GM12891 (cell line): ENCODE data around the gene KCNK3.

ENCODE experiments used
- DNase-seq: peaks from one replicate; pipeline ENCODE4 v3.0.0; 2011; ENCODE audit warnings: low spot score; ENCODE audit not compliant: insufficient read length
- FAIRE-seq: peaks from 2 replicates; lab custom pipeline; 2011; peaks lifted over from hg19 to GRCh38; lab: Jason Lieb, UNC
- PAX5 ChIP-seq: IDR thresholded peaks from 2 replicates; pipeline ENCODE4 v1.6.1; 2011; ENCODE audit warnings: low read length, moderate library complexity, mild to moderate bottlenecking; ENCODE audit not compliant: insufficient read depth, severe bottlenecking
- POLR2A ChIP-seq: IDR thresholded peaks from 2 replicates; pipeline ENCODE4 v1.6.1; 2011; ENCODE audit warnings: low read depth, low read length, control low read depth
- POLR2AphosphoS5 ChIP-seq: IDR thresholded peaks from 2 replicates; pipeline ENCODE4 v1.6.1; 2011; ENCODE audit warnings: low read depth, low read length, control low read depth
- POU2F2 ChIP-seq: IDR thresholded peaks from 2 replicates; pipeline ENCODE4 v1.6.1; 2011; ENCODE audit warnings: low read depth, mild to moderate bottlenecking, control low read depth, low read length, moderate library complexity
- SPI1 ChIP-seq: IDR thresholded peaks from 2 replicates; pipeline ENCODE4 v1.6.1; 2011; ENCODE audit warnings: low read depth, low read length, control low read depth
- TAF1 ChIP-seq: IDR thresholded peaks from 2 replicates; pipeline ENCODE4 v1.6.1; 2011; ENCODE audit warnings: low read depth, low read length, control low read depth

KCNK3 gene

GRCh38 chr2:26712486-26713465, 20.3 kb downstream of the KCNK3 start:
- FAIRE-seq, result no peak
- DNase-seq, result no peak
- TF ChIP-seq POLR2A (no peak), POLR2AphosphoS5 (no peak)

GRCh38 chr2:26715528-26716270, 23.2 kb downstream of the KCNK3 start:
- FAIRE-seq (no peak), DNase-seq (no peak)
- TF ChIP-seq TAF1, result no peak
- TF ChIP-seq POU2F2, result no peak
- no peak for TF ChIP-seq PAX5
- no peak for TF ChIP-seq POLR2A
- TF ChIP-seq SPI1, result no peak
- no peak for TF ChIP-seq POLR2AphosphoS5

- TF ChIP-seq POU2F2 (no peak), POLR2AphosphoS5 (no peak), SPI1 (no peak), TAF1 (no peak), POLR2A (no peak)
- no peak for FAIRE-seq
Measured at GRCh38 chr2:26716340-26716739, 23.8 kb downstream of the KCNK3 start.

GRCh38 chr2:26716769-26717168, 24.2 kb downstream of the KCNK3 start:
- no peak for DNase-seq
- no peak for FAIRE-seq

More at GRCh38 chr2:26716340-26716739, 23.8 kb downstream of the KCNK3 start:
- DNase-seq, result no peak

GRCh38 chr2:26717362-26717761, 24.8 kb downstream of the KCNK3 start:
- TF ChIP-seq PAX5, result no peak
- no peak for TF ChIP-seq SPI1
- TF ChIP-seq POLR2A, result no peak
- no peak for TF ChIP-seq POLR2AphosphoS5
- no peak for TF ChIP-seq TAF1
- FAIRE-seq, result no peak
- no peak for DNase-seq

More at GRCh38 chr2:26716769-26717168, 24.2 kb downstream of the KCNK3 start:
- no peak for TF ChIP-seq POU2F2
- no peak for TF ChIP-seq POLR2AphosphoS5
- no peak for TF ChIP-seq PAX5
- TF ChIP-seq SPI1, result no peak
- no peak for TF ChIP-seq POLR2A
- TF ChIP-seq TAF1, result no peak

- no peak for TF ChIP-seq POLR2AphosphoS5
- TF ChIP-seq POLR2A, result no peak
- TF ChIP-seq TAF1, result no peak
- TF ChIP-seq SPI1, result no peak
- no peak for DNase-seq
- no peak for FAIRE-seq
Measured at GRCh38 chr2:26718949-26719686, 26.6 kb downstream of the KCNK3 start.

GRCh38 chr2:26720322-26721114, 28.0 kb downstream of the KCNK3 start:
- no peak for FAIRE-seq
- no peak for DNase-seq
- TF ChIP-seq TAF1, result no peak

- FAIRE-seq (no peak), DNase-seq (no peak)
- TF ChIP-seq POLR2AphosphoS5 (no peak), POLR2A (no peak)
Measured at GRCh38 chr2:26721115-26722032, 28.9 kb downstream of the KCNK3 start.
